ENCODE measurements around the gene SEMA3D. TPM values are rescaled to one million over a fixed set of nuclear protein-coding genes. Genes with fewer than 3 reads are reported as not detected.

Gene SEMA3D
- total RNA-seq, 1 donor from 2014 or later, result 26.3 TPM

GRCh38 chr7:85226361-85227085, 39.7 kb upstream of the SEMA3D start:
- Mint-ChIP-seq H3K27ac (ENCODE audit: unreplicated experiment) (no peak overlapping the region), H3K4me3 (no peak overlapping the region), H3K36me3 (ENCODE audit: low read depth) (no peaks in the 10 kb centered on the region), H3K4me1 (peaks cover 22% of the 10 kb centered on the region), H3K9me3 (no peaks in the 10 kb centered on the region), H3K27me3 (ENCODE audit: low read depth) (no peaks in the 10 kb centered on the region)
- TF ChIP-seq CTCF (conservative IDR thresholded peaks at IDR 0.05), result no peak
- no peak for DNase-seq (ENCODE audit: low read depth, low spot score)

- Mint-ChIP-seq H3K9me3 (no peaks in the 10 kb centered on the region), H3K27me3 (ENCODE audit: low read depth) (no peaks in the 10 kb centered on the region), H3K4me3 (no peak overlapping the region), H3K36me3 (ENCODE audit: low read depth) (no peaks in the 10 kb centered on the region), H3K4me1 (peaks cover 34% of the 10 kb centered on the region), H3K27ac (ENCODE audit: unreplicated experiment) (no peak overlapping the region)
- no peak for TF ChIP-seq CTCF (conservative IDR thresholded peaks at IDR 0.05)
- DNase-seq (ENCODE audit: low read depth, low spot score), result no peak
Observed at GRCh38 chr7:85224171-85224570, 37.3 kb upstream of the SEMA3D start.

GRCh38 chr7:85222522-85222921, 35.7 kb upstream of the SEMA3D start:
- DNase-seq (ENCODE audit: low read depth, low spot score), result no peak
- Mint-ChIP-seq H3K9me3 (no peaks in the 10 kb centered on the region), H3K27me3 (ENCODE audit: low read depth) (no peaks in the 10 kb centered on the region), H3K36me3 (ENCODE audit: low read depth) (no peaks in the 10 kb centered on the region), H3K4me1 (peaks cover 34% of the 10 kb centered on the region), H3K4me3 (no peak overlapping the region), H3K27ac (ENCODE audit: unreplicated experiment) (no peak overlapping the region)
- TF ChIP-seq CTCF (conservative IDR thresholded peaks at IDR 0.05), result no peak

GRCh38 chr7:85221796-85222195, 34.9 kb upstream of the SEMA3D start:
- H3K4me3 Mint-ChIP-seq, result no peak overlapping the region
- H3K36me3 Mint-ChIP-seq (ENCODE audit: low read depth), result no peaks in the 10 kb centered on the region
- TF ChIP-seq CTCF (conservative IDR thresholded peaks at IDR 0.05), result no peak
- no peak for DNase-seq (ENCODE audit: low read depth, low spot score)
- no peaks in the 10 kb centered on the region for H3K27me3 Mint-ChIP-seq (ENCODE audit: low read depth)
- H3K27ac Mint-ChIP-seq (ENCODE audit: unreplicated experiment), result no peak overlapping the region
- peaks cover 39% of the 10 kb centered on the region for H3K4me1 Mint-ChIP-seq
- no peaks in the 10 kb centered on the region for H3K9me3 Mint-ChIP-seq

- no peak for TF ChIP-seq CTCF (conservative IDR thresholded peaks at IDR 0.05)
- Mint-ChIP-seq H3K36me3 (ENCODE audit: low read depth) (no peaks in the 10 kb centered on the region), H3K4me1 (peaks cover 35% of the 10 kb centered on the region), H3K27ac (ENCODE audit: unreplicated experiment) (no peak overlapping the region), H3K4me3 (no peak overlapping the region), H3K9me3 (no peaks in the 10 kb centered on the region), H3K27me3 (ENCODE audit: low read depth) (no peaks in the 10 kb centered on the region)
- no peak for DNase-seq (ENCODE audit: low read depth, low spot score)
Observed at GRCh38 chr7:85220651-85221050, 33.8 kb upstream of the SEMA3D start.
